ENCODE measurements around the gene CDHR1.

GRCh38 chr10:84175436-84175835 is 18.9 kb upstream of the CDHR1 start:
- TF ChIP-seq YY1 (IDR thresholded peaks at IDR 0.05; ENCODE audit: low read depth, low read length) (no peak), EZH2 (IDR thresholded peaks at IDR 0.05; ENCODE audit: borderline replicate concordance, control insufficient read depth, low read depth, low read length) (no peak), ZSCAN29 (IDR thresholded peaks at IDR 0.05) (no peak), NR2C2 (IDR thresholded peaks at IDR 0.05; ENCODE audit: borderline replicate concordance, control insufficient read depth, insufficient read length, low read depth) (no peak)
